OCI-LY1 (cell line): ENCODE measurements around the gene PON2.

Experiments used
- EZH2 ChIP-seq: fragments of 200-600 bp; sonication (generic), shearing (Covaris generic); IDR thresholded peaks from 2 replicates; pipeline ENCODE4 v1.8.0; 2017; ENCODE audit warnings: borderline replicate concordance, mixed run types, mild to moderate bottlenecking, antibody characterized with exemption, low read length, moderate library complexity, mixed read lengths
- TF ChIP-seq, protein P1 (sequence below): fragments of 200-600 bp; sonication (generic), shearing (Covaris generic); IDR thresholded peaks from 2 replicates; pipeline ENCODE4 v1.5.1; 2017; ENCODE audit warnings: mild to moderate bottlenecking, antibody characterized with exemption, low read length, moderate library complexity, mixed read lengths

- TF ChIP-seq, protein P1, sequence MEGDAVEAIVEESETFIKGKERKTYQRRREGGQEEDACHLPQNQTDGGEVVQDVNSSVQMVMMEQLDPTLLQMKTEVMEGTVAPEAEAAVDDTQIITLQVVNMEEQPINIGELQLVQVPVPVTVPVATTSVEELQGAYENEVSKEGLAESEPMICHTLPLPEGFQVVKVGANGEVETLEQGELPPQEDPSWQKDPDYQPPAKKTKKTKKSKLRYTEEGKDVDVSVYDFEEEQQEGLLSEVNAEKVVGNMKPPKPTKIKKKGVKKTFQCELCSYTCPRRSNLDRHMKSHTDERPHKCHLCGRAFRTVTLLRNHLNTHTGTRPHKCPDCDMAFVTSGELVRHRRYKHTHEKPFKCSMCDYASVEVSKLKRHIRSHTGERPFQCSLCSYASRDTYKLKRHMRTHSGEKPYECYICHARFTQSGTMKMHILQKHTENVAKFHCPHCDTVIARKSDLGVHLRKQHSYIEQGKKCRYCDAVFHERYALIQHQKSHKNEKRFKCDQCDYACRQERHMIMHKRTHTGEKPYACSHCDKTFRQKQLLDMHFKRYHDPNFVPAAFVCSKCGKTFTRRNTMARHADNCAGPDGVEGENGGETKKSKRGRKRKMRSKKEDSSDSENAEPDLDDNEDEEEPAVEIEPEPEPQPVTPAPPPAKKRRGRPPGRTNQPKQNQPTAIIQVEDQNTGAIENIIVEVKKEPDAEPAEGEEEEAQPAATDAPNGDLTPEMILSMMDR = no peak
- TF ChIP-seq EZH2 = no peak
These were observed 41.4 kb upstream of the PON2 start for GRCh38 chr7:95476072-95476847.
